Forelimb muscle (tissue), 1 donor: ENCODE measurements around the gene SP8. TPM values are rescaled to one million over a fixed set of nuclear protein-coding genes. Genes with fewer than 3 reads are reported as not detected.

Source experiments
- DNase-seq: peaks from one replicate; pipeline ENCODE4 v3.0.0-alpha.2; 2013; ENCODE audit warnings: low read depth
- polyA plus RNA-seq: library from polyadenylated mRNA; unstranded; fragments of 120-200 nt; gene quantifications from one replicate; pipeline ENCODE4 v1.2.1, GENCODE V29; 2013; ENCODE audit not compliant: insufficient read length

The SP8 gene
- polyA plus RNA-seq, 1 donor = 0.04 TPM

GRCh38 chr7:20794676-20795075, 8.0 kb upstream of the SP8 start:
- DNase-seq = no peak

DNA sequence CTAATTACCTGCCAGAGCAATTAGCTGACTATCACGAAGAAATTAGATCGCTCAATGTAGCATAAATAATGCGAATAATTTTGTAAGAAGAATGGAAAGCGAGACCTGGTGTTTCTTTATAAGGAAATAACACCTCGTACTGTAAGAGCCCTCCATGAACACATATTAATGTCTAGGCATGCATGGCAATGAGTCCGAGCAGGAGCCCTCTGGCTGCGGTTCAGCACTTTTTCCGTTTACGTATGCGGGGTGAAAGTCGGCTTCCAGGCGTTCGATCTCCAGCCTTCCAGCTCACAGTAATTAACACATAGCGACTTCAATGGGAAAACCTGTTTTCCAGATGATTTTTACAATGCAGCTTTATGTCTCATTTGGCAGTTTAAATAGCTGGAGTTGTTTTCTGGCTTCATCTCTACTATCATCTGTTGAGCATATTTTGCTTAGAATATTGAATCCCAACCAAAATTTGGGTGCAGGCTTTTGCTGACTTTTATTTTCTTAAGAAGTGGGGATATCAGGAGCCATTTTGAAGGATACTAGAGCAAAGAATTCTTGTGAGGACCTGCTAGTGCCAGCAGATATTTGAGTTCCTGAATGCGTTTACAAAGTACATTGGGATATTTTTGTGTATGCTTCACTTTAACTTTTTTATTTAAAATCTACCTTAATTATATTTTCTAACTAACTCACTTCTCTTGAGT, 7.2 kb upstream of the SP8 start:
- DNase-seq = no peak

- no peak for DNase-seq
Measured at GRCh38 chr7:20793248-20793647, 6.6 kb upstream of the SP8 start.

DNA sequence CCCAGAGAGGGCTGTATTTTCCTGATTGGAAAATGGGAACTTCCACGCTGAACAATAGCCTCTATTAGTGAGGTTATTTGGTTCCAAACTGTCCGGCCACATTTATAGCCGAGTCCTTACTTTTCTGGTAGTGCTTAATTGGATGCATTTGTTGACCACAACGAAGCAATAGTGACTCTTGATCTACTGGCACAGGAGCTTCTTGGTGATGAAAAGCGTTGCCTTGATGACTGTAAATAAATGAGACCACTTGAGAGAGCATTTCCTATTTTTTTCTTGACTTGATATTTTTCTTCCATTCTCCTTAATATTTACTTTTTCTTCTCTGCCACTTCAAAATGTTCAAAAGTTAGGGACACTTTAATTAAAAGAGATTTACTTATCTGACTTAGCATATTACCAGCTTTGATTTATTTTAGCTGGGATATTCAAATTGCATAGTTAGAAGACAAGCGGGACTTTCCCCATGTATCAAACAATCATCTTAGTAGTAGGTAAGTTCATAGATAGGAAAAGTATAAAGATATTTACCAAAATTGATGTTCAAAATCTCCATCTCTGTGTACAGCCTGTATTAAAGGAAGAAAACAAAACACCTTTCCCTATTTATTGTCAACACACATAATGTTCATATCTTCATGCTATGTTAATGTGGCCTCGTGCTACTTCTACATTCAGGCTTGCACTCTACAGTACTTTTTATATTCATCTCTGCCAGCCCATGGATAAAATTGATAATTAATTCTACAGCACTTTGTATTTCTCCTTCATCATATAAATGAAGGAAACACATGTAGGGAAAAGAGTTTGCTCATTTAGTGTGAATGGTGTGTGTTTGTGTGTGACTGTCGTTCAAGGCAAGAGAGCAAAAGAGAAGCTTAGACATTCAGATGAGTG, 5.1 kb upstream of the SP8 start:
- DNase-seq = no peak

- DNase-seq = no peak
Measured at GRCh38 chr7:20790375-20790774, 3.7 kb upstream of the SP8 start.

- DNase-seq = no peak
Measured at GRCh38 chr7:20788420-20788990, 1.8 kb upstream of the SP8 start.

DNA sequence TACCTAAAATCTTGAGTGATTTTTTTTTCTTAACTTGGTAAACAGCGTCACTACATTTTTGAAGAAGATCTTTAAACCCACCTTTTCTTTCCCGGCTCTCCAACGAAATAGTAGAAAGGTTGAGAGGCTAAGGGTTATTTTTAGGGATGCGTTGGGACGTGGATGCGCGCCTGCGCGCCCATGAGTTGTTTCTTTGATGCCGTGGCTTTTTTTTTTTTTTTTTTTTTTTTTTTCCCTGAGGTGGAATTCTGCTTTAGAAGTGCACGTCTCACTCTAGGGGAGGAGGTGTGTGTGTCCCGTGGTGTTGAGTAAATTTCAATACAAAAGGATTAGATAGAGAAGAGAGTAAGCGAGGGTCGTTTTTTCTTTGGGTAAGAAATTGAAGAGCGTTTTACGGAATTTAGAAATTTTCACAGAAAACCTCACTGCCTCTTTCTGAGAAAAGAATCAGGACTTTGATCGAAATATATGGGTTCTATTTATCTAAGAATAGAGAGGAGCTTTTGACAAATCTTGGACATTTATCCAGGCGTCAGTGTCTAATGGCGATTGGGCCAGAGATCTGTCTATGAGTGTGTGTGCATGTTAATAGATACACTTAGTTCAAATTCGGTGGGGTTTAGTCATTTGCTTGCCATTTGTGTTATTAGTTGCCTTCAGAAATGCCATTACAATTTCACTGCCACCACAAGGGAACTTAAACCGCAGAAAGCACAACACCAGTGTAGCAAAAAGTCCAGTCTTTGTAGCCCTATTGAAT, 1.2 kb upstream of the SP8 start:
- no peak for DNase-seq

DNA sequence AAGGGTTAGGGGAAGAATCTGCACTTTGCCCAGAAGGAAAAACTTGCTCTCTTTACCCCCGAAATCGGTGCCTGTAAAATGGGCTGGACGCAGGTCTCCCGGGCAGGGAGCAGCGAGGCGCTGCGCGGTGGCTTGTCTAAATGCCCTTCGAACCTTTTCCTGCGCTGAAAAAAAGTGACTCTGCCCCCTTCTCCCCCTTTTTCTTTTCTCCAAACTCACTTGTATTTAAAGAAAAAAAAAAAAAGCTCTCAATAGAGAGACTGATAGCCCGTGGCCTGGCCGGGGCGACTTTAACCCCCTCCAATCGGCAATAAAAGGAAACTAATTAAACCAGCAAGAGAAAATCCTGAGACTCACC, 286 bp downstream of the SP8 start:
- no peak for DNase-seq

GRCh38 chr7:20786049-20786412, 655 bp downstream of the SP8 start:
- no peak for DNase-seq

DNA sequence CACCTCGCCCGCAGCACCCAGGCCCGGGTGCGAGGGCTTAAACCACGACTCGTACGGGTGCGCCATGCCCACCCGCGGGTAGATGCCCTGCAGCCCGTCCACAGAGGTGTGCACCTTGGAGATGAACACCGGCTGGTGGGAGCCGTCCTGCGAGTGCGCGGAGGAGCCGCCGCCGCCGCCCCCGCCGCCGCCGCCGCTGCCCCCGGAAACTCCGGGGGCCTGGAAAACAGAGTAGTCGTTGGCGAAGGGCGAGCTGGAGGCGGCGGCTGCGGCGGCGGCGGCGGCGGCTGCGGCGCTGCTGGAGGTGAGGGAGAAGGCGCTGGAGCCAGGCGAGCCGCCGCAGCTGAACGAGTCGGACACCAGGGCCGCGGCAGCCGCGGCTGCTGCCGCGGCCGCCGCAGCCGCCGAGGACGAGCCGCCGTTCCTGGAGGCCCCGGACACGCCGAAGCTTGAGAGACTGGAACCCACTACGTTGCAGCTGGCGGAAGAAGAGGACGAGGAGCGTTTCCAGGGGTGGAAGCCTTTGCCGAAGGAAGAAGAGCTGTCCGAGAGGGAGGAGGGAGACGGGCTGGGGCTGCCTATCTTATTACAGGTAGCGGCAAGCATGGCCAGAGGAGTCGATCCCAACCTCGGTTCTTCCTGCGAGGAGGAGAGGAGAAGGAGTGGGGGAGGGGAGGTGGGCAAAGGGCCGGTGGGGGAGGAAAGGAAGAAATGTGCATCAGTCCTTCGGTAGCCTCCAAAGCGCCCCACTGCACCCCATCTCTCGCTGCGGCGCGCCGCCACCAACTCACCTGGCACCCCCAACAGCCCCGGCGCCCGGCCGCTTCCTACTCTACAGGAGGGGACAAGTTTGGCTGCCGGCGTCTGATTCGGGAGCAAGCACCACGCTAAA, 1.3 kb downstream of the SP8 start:
- no peak for DNase-seq

DNA sequence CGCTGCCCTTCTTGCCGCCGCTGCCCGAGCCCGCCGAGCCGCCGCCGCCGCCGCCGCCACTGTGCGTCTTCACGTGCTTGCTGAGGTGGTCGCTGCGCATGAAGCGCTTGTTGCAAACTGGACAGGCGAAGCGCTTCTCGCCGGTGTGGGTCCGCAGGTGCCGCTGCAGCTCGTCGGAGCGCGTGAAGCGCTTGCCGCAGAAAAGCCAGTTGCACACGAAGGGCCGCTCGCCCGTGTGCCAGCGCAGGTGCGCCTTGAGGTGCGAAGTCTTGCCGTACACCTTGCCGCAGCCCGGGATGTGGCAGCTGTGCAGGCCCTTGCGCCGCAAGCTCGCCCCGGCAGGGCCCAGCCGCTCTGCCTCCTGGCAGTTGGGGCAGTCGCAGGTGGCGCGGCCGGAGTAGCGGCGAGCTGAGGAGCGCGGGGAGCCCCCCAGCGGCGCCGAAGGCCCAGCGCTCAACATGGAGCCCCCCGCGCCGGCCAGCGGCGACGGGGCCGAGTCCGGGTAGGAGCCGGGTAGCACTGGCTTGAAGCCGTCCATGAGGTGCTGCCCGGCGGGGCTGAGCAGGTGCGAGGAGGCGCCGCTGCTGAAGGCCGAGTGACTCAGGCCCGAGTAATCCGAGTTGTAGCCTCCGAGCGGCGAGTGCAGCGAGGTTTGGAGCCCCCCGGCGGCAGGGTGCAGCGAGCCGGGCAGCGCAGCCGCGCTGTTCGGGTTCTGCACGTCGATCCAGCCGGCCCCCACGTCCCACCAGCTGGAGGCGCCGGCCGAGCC, 2.1 kb downstream of the SP8 start:
- no peak for DNase-seq

DNA sequence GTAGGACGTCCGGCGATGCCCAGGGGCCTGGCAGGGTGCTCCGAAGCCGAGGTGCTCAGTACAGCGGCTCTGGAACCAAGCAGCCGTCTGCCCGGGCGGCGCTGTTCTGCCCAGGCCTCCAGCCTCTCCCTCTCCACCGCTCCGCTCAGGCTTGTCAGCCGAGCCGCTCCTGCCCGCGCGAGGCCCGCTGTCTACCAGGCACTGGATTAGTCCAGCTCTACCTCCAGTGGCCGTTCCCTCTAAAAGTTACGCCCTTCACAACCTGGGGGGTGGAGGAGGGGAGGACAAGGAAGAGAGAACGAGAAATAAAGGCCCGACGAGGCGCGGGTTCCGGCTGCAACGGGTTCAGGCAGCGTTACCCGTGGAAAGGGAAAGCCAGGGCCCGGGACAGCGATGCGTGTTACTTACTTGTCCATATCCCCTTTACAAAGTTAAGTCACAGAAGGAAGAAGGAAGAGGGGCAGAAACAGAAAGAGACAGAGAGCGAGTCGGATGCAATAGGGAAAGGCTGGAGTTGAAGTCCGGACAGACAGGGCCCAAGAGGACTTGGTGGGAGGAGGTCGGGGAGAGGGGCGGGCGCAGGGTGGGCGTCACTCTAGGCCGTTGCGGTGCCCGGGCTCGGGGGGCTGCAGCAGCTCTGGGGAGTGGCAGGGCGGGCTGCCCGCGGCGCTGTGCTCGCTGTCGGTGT, 2.8 kb downstream of the SP8 start:
- no peak for DNase-seq

DNA sequence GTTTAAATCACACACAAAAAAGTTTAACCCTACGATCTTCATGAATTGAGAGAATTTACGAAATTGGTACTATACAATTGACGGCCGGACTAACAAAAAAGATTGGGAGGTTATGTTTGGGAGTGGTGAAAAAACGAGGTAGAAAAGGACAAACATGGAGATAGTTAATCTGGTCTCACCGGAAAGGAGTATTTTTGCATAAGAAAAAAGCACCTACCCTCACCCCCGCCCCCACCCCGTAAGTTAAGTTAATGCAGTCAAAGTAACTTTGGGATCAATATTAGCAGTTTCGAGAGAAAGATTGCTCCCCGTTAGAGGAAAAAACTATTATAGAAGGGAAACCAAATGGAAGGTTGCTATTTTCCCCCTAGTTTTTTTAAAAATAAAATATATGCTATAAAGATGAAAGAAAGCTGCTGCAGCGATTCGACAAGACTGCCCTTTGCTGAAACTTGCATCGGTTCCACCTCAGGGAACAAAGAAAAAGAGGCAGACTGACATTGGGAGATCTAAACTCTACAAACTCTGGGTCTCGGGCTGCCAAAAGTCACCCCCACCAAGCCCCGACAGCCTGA, 3.5 kb downstream of the SP8 start:
- DNase-seq = no peak

- no peak for DNase-seq
Measured at GRCh38 chr7:20779041-20779440, 7.6 kb downstream of the SP8 start.

DNA sequence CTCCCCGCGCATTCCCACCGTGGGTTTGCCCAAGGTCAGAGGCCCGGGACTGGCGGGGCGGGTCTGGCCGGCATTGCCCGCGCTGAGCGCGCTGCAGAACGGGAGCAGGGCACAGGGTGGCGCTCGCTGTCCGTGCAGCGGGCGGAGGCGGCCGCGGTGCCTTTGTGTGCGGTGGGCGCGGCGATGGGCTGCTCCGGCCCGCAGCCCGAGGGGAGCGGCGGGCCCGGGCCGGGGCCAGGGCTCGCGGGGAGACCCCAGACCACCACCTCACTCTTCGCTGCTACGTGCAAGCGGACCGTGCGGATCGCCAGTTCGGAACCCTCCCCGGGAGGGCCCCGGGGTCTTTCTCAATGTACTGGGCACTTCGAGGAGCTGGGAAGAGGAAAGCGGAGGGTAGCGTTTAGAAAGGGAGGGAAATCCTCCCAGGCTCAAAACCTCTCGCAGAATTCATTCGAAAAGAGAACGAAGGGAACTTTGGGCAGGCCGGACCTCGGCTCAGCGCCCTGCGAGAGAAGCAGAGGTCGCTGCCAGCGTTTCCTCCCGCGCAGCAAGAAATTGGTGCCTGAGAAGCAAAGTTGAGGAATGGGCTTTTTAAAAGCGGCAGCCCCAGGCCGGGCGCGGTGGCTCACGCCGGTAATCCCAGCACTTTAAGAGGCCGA, 8.5 kb downstream of the SP8 start:
- DNase-seq = no peak

DNA sequence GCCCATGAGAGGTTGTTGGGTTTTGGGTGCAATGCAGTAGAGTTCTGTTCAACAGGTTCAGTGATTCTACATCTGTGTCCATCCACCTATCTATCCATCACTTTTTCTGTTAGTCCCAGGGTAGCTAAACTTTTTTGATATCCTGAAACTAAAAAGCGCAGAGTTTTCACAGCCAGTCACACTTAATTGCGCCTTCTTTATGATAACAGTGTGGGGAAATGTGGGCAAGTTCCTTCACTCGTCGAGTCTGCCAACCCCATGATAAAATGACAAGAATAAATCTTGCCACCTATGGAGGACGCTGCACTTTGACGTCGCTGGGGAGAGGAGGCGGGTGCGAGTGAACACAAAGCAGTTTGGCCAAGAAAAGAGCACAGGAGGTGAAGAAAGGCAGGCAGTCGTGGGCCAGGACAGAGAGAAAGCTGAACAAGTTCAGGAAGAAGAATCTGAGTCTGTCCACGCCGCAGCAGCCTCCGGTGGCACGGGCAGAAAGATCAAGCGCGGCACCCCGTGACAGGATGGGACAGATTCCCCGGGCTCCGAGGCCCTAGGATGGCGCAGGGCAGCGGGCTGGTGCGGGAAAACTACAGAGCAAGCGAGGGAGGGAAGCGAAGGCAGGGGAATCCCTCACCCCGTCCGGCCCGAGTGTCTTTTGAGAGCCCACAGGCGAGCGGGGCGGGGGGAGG, 9.2 kb downstream of the SP8 start:
- no peak for DNase-seq

DNA sequence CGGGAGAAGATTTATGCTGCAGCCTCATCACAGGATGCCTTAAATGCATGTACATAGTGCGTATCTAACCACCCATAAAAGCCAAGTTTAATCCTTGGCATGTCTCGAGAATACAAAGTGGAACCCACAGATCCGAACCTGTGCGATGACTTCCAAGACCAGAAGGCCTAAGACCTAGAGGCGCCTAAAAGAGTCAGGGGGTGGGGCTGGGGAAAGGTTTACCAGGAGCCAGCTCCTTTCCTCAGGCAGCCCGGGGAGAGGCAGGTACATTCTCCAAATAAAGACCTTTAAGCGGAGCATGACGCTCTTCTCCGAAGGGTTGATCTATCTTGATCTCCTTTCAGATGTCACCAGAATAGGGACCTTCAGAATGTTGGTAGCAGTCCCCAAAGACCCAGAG, 9.7 kb downstream of the SP8 start:
- DNase-seq = no peak

DNA sequence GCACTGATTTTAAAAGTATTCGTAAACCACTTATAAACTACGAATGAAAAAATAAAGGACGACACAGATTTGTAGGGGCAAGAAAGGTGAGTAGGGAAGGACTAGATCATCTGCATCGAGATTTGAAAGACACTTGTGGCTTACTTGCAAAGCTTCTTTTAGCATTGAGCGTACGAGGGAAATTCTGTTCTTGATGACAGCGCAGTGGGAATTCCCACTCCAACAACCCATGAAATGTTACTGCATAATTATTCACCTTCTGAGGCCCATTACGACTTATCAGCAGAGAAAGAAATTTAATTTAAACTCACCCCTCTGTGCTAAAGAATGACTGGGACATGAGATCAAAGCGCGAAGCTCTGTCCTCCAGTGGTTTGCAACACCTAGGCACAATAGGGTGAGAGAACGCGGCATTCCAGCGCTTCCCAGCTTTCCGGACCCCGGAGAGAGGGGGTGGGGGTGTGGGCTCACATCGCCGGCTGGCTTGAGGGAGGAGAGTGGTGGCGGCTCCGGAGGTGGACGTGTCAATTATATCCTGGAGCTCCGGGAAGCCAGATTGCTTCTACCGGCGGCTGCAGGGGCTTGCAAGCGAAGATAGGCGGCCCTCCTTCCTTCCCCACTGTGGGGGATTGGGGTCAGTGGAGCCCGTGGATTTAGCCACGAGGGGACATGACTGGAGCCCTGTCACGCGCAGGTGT, 10.3 kb downstream of the SP8 start:
- DNase-seq = no peak
